Stimulated activated naive CD4-positive, alpha-beta T cell (primary cell): Measurements from ENCODE around the gene SH3BGRL.

Experiments
- DNase-seq, 6 experiments: peaks; one replicate each; lab custom pipeline; 2025; lab: John Stamatoyannopoulos, UW

SH3BGRL gene

GRCh38 chrX:81201671-81202455, at the start of gene SH3BGRL, which contains the start of gene HMGN5:
Gene SH3BGRL (plus strand): TSS chrX:81202102. CDS start chrX:81202201, 99 bp downstream.
Gene HMGN5 (minus strand): TSS chrX:81201913. CDS start chrX:81121549, 80,364 bp downstream.
- peak; percentile 42 to 78 (median 63) for DNase-seq

GRCh38 chrX:81168391-81168790, 33.5 kb upstream of the SH3BGRL start:
- DNase-seq = no peak

GRCh38 chrX:81174286-81174685, 27.6 kb upstream of the SH3BGRL start:
- peak in 2 of 6 experiments; percentile 5 to 9 for DNase-seq

- DNase-seq = no peak
These were observed 6.6 kb upstream of the SH3BGRL start for GRCh38 chrX:81195259-81195658.

- DNase-seq = peak in 5 of 6 experiments; percentile 1 to 48 (median 36)
These were observed 6.2 kb upstream of the SH3BGRL start for GRCh38 chrX:81195712-81196111.

- no peak for DNase-seq
These were observed 831 bp upstream of the SH3BGRL start for GRCh38 chrX:81201071-81201470.

GRCh38 chrX:81202456-81202819, 536 bp downstream of the SH3BGRL start:
- DNase-seq = peak in 2 of 6 experiments; percentile 7 to 23

- DNase-seq = no peak
These were observed 1.0 kb downstream of the SH3BGRL start for GRCh38 chrX:81202943-81203342.

- no peak for DNase-seq
These were observed 3.6 kb downstream of the SH3BGRL start for GRCh38 chrX:81205551-81205950.

GRCh38 chrX:81206476-81206875, 4.6 kb downstream of the SH3BGRL start:
- no peak for DNase-seq

- no peak for DNase-seq
These were observed 7.0 kb downstream of the SH3BGRL start for GRCh38 chrX:81208916-81209315.

- DNase-seq = no peak
These were observed 13.8 kb downstream of the SH3BGRL start for GRCh38 chrX:81215685-81216084.

GRCh38 chrX:81229229-81229628, 27.3 kb downstream of the SH3BGRL start:
- DNase-seq = no peak

GRCh38 chrX:81229901-81230300, 28.0 kb downstream of the SH3BGRL start:
- DNase-seq = no peak

- DNase-seq = no peak
These were observed 29.6 kb downstream of the SH3BGRL start for GRCh38 chrX:81231476-81231875.

GRCh38 chrX:81232218-81232617, 30.3 kb downstream of the SH3BGRL start:
- DNase-seq = no peak

GRCh38 chrX:81237516-81237915, 35.6 kb downstream of the SH3BGRL start:
- DNase-seq = no peak

- no peak for DNase-seq
These were observed 36.3 kb downstream of the SH3BGRL start for GRCh38 chrX:81238166-81238565.

GRCh38 chrX:81240701-81241331, 38.9 kb downstream of the SH3BGRL start:
- no peak for DNase-seq

GRCh38 chrX:81241753-81242152, 39.9 kb downstream of the SH3BGRL start:
- DNase-seq = no peak

GRCh38 chrX:81255876-81256275, 54.0 kb downstream of the SH3BGRL start:
- no peak for DNase-seq

- DNase-seq = no peak
These were observed 55.9 kb downstream of the SH3BGRL start for GRCh38 chrX:81257817-81258216.

- DNase-seq = no peak
These were observed 57.3 kb downstream of the SH3BGRL start for GRCh38 chrX:81259020-81259713.
